ENCODE measurements around the gene RNF149.

DNA sequence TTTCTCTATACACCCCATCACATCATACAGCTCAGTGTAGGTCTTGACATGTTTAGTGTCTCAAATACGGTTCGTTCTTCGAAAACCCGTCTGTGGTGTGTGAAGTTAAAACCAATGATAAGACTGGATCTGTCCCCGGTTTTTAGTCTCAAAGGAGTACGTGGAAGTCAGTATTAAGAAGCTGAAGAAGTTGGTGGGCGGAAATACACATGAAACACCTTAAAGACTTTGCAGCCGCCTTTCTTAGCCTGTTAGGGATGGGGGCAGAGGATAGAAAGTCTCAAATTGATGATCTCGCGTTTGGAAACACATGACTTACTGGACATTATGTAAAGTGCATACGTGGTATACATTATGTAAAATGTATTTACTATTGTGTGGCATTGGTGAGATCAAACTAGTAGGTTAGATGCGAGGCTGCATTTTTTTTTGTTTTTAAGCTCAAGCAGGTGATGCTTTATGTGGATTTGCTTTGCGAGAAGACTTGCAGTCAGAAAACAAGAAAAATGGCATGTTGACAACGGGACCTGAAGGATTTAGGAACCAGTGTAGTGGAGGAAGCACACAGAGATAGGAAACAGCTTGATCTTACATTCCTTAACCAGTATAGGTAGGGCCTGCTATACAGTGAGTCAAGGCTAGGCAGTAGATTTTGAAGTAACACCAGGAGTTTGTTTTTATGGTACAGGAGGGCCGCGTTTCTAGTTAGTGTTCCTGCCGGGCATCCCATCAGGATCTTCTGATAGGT is 54.6 kb downstream of the RNF149 start:
- no peak for TF ChIP-seq POLR2AphosphoS5 (IDR thresholded peaks at IDR 0.05; ENCODE audit: insufficient read depth in 1 of 2, low read depth in 1 of 2)
- TF ChIP-seq, protein P1, sequence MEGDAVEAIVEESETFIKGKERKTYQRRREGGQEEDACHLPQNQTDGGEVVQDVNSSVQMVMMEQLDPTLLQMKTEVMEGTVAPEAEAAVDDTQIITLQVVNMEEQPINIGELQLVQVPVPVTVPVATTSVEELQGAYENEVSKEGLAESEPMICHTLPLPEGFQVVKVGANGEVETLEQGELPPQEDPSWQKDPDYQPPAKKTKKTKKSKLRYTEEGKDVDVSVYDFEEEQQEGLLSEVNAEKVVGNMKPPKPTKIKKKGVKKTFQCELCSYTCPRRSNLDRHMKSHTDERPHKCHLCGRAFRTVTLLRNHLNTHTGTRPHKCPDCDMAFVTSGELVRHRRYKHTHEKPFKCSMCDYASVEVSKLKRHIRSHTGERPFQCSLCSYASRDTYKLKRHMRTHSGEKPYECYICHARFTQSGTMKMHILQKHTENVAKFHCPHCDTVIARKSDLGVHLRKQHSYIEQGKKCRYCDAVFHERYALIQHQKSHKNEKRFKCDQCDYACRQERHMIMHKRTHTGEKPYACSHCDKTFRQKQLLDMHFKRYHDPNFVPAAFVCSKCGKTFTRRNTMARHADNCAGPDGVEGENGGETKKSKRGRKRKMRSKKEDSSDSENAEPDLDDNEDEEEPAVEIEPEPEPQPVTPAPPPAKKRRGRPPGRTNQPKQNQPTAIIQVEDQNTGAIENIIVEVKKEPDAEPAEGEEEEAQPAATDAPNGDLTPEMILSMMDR (IDR thresholded peaks at IDR 0.05) = no peak

Measured in vagina (tissue), 2 donors.